NAMALWA (cell line): Measurements from ENCODE around the gene SLC6A8.
"Not testable (repeated sequence)": the region's sequence is repeated elsewhere in the genome, so short reads cannot be mapped to it uniquely, and the experiment has no call there.

Experiments
- DNase-seq: peaks from one replicate; pipeline ENCODE4 v3.0.0-alpha.2; 2015; ENCODE audit warnings: low spot score

The SLC6A8 gene

GRCh38 chrX:153693216-153694086 lies 5.7 kb downstream of the SLC6A8 start:
- DNase-seq: no peak

GRCh38 chrX:153694256-153694655 lies 6.5 kb downstream of the SLC6A8 start:
- not testable (repeated sequence) for DNase-seq

GRCh38 chrX:153694687-153695270 lies 7.1 kb downstream of the SLC6A8 start:
- DNase-seq: no peak

GRCh38 chrX:153696100-153696499 lies 8.4 kb downstream of the SLC6A8 start:
- DNase-seq: no peak

GRCh38 chrX:153696538-153696937 lies 8.8 kb downstream of the SLC6A8 start:
- DNase-seq: not testable (repeated sequence)

- not testable (repeated sequence) for DNase-seq
Observed at GRCh38 chrX:153696986-153697722, 9.4 kb downstream of the SLC6A8 start.

GRCh38 chrX:153697924-153698865 lies 10.5 kb downstream of the SLC6A8 start:
- DNase-seq: no peak

- DNase-seq: not testable (repeated sequence)
Observed at GRCh38 chrX:153699210-153699783, 11.6 kb downstream of the SLC6A8 start.

GRCh38 chrX:153699784-153700371 lies 12.2 kb downstream of the SLC6A8 start:
- not testable (repeated sequence) for DNase-seq

GRCh38 chrX:153700376-153700945 lies 12.7 kb downstream of the SLC6A8 start:
- no peak for DNase-seq

- no peak for DNase-seq
Observed at GRCh38 chrX:153700967-153701366, 13.2 kb downstream of the SLC6A8 start.

- DNase-seq: no peak
Observed at GRCh38 chrX:153701706-153702105, 14.0 kb downstream of the SLC6A8 start.

GRCh38 chrX:153702336-153703035 lies 14.8 kb downstream of the SLC6A8 start:
- DNase-seq: no peak

GRCh38 chrX:153703036-153703370 lies 15.3 kb downstream of the SLC6A8 start:
- no peak for DNase-seq

- no peak for DNase-seq
Observed at GRCh38 chrX:153704021-153704526, 16.3 kb downstream of the SLC6A8 start.

GRCh38 chrX:153704631-153705402 lies 17.1 kb downstream of the SLC6A8 start:
- not testable (repeated sequence) for DNase-seq

- not testable (repeated sequence) for DNase-seq
Observed at GRCh38 chrX:153705403-153706060, 17.8 kb downstream of the SLC6A8 start.

- DNase-seq: no peak
Observed at GRCh38 chrX:153706799-153707198, 19.1 kb downstream of the SLC6A8 start.
